Gastrocnemius medialis (tissue), 4 donors: Measurements from ENCODE around the gene OTUB1.

Experiments
- POLR2A ChIP-seq, 2 donors: fragments of 450-650 bp; IDR thresholded peaks; one replicate each; pipeline ENCODE4 v1.6.1; 2017; ENCODE audit warnings: antibody characterized with exemption in 2 of 2, mild to moderate bottlenecking in 2 of 2, moderate library complexity in 2 of 2
- TF ChIP-seq, protein P1 (sequence below), 5 experiments: fragments of 450-650 bp in 3 of 5; fragments of 200-600 bp in 2 of 5; sonication (generic) in 2 of 5; IDR thresholded peaks in 4 of 5; conservative IDR thresholded peaks in 1 of 5; 1 replicate in 4 of 5; 2 replicates in 1 of 5; pipeline ENCODE4 v1.5.1; 2016 to 2019; ENCODE audit warnings: antibody characterized with exemption in 5 of 5, mild to moderate bottlenecking in 3 of 5, moderate library complexity in 3 of 5

DNA sequence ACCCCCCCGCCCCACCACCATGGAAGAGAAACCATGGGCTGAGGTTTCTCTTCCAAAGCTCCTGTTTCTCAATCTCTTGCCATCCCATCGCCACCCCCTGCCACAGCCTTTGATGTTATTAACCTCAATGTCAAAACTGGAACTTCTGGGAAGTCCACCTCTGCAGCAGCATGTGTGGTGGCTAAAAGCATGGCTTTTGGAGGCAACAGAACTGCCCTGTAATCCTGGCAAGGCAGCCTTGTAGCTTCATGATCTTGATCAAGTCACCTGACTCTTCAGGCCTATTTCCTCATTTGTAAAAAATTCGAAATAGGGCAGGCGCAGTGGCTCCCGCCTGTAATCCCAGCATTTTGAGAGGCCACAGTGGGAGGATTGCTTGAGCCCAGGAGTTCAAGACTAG lies 15.3 kb upstream of the OTUB1 start:
- TF ChIP-seq, protein P1, sequence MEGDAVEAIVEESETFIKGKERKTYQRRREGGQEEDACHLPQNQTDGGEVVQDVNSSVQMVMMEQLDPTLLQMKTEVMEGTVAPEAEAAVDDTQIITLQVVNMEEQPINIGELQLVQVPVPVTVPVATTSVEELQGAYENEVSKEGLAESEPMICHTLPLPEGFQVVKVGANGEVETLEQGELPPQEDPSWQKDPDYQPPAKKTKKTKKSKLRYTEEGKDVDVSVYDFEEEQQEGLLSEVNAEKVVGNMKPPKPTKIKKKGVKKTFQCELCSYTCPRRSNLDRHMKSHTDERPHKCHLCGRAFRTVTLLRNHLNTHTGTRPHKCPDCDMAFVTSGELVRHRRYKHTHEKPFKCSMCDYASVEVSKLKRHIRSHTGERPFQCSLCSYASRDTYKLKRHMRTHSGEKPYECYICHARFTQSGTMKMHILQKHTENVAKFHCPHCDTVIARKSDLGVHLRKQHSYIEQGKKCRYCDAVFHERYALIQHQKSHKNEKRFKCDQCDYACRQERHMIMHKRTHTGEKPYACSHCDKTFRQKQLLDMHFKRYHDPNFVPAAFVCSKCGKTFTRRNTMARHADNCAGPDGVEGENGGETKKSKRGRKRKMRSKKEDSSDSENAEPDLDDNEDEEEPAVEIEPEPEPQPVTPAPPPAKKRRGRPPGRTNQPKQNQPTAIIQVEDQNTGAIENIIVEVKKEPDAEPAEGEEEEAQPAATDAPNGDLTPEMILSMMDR (IDR thresholded peaks at IDR 0.05 in 4 of 5, conservative IDR thresholded peaks at IDR 0.05 in 1 of 5), result no peak
- TF ChIP-seq POLR2A (IDR thresholded peaks at IDR 0.05), result no peak
